ENCODE results near the gene WBP2. TPM values are rescaled to one million over a fixed set of nuclear protein-coding genes. Genes with fewer than 3 reads are reported as not detected.

WBP2 gene
- total and polyA plus RNA-seq, 2 of the 13 experiments (the other 11 are each of a cell fraction or from before 2014, with no cell fraction given) = 29.2 to 29.5 TPM

- 29% methylated on average over 13 of the region's 16 CpGs for WGBS (ENCODE audit: low lambda C conversion rate)
- intact Hi-C loops (cut with micrococcal nuclease; ENCODE audit: unreplicated experiment) = no loop called here
- no peak for TF ChIP-seq PAWR (CRISPR knock-in tag; IDR thresholded peaks at IDR 0.05; ENCODE audit: borderline replicate concordance)
- TF ChIP-seq RBM39 (IDR thresholded peaks at IDR 0.05; ENCODE audit: low read depth, low read length, poor library complexity, severe bottlenecking) = no peak
- TF ChIP-seq ZNF747 (CRISPR knock-in tag; IDR thresholded peaks at IDR 0.05; ENCODE audit: borderline replicate concordance) = no peak; the same call in 1 of the 2 replicates
- no peak for TF ChIP-seq ZNF816 (CRISPR knock-in tag; IDR thresholded peaks at IDR 0.05; ENCODE audit: borderline replicate concordance)
- peak; percentile 17; the same call in 1 of the 2 replicates for TF ChIP-seq ZBTB7A (CRISPR knock-in tag; IDR thresholded peaks at IDR 0.05)
- TF ChIP-seq ZBED4 (CRISPR knock-in tag; IDR thresholded peaks at IDR 0.05; ENCODE audit: borderline replicate concordance) = peak; percentile 52; the same call in 1 of the 2 replicates
- no peak for TF ChIP-seq RORA (CRISPR knock-in tag; IDR thresholded peaks at IDR 0.05)
- no peak for TF ChIP-seq ARID2 (CRISPR knock-in tag; IDR thresholded peaks at IDR 0.05; ENCODE audit: borderline replicate concordance)
- no peak for TF ChIP-seq RELA (CRISPR knock-in tag; IDR thresholded peaks at IDR 0.05)
- no peak; the same call in 1 of the 2 replicates for TF ChIP-seq REPIN1 (CRISPR knock-in tag; IDR thresholded peaks at IDR 0.05; ENCODE audit: borderline replicate concordance, low read depth)
- peak; percentile 45; the same call in 1 of the 2 replicates for TF ChIP-seq NR2C2 (CRISPR knock-in tag; IDR thresholded peaks at IDR 0.05; ENCODE audit: borderline replicate concordance)
- TF ChIP-seq ZNF331 (CRISPR knock-in tag; IDR thresholded peaks at IDR 0.05) = peak; percentile 9; the same call in 1 of the 2 replicates
- TF ChIP-seq ZEB1 (IDR thresholded peaks at IDR 0.05; ENCODE audit: insufficient replicate concordance, low read depth) = peak; percentile 20
Measured at GRCh38 chr17:75848523-75849278, 6.4 kb downstream of the WBP2 start.

More at GRCh38 chr17:75848523-75849278, 6.4 kb downstream of the WBP2 start:
- H3K27ac ChIP-seq (ENCODE audit: extremely low read length, insufficient read depth, low read length) = peak overlapping the region; percentile 69
- H2AFZ ChIP-seq (ENCODE audit: low read length) = no peak overlapping the region
- H3K36me3 ChIP-seq (replicated peaks in 1 of 2; ENCODE audit: control insufficient read depth in 1 of 2, insufficient read depth in 2 of 2, low read length in 2 of 2) = peaks cover 9 to 34% of the 10 kb centered on the region in 2 experiments
- no TSS peak for BruUV-seq (replicated peaks)
- ATAC-seq (peak; percentile 12), FAIRE-seq (peak; percentile 40), DNase-seq (ENCODE audit: low spot score) (peak; percentile 80)
- ChIA-PET CTCF (ENCODE audit: low intra/inter-chr PET ratio, low total read pairs) (interaction anchor here (1.2 to 1.9 kb wide), 3 partner anchors 19 to 28 kb away, joined by 3 to 6 read pairs (median 4); no protein-coding TSS in a partner anchor), POLR2A (interaction anchor here (0.6 to 7.7 kb wide), 18 partner anchors 8 to 181 kb away, joined by 3 to 229 read pairs (median 4); partner anchors contain the start of genes CDK3, GALK1, MRPL38 and TRIM47)
- in situ Hi-C loops (cut with HindIII; ENCODE audit: extremely low pct_ligation_motif_present, low pct_unique_long_range_greater_than_20kb) = no loop called here
- no peaks in the 10 kb centered on the region for H3K27me3 ChIP-seq (ENCODE audit: control insufficient read depth in 1 of 2, insufficient read depth in 2 of 2, low read length in 2 of 2)
- H3K9ac ChIP-seq (ENCODE audit: insufficient read depth, low read depth, low read length) = peak overlapping the region; percentile 36
- H4K20me1 ChIP-seq (ENCODE audit: insufficient read depth, low read length) = 0 out of 2 replicates have a peak, but pooled peaks cover 2% of the 10 kb centered on the region
- H3K79me2 ChIP-seq (ENCODE audit: insufficient read depth, low read length) = peaks cover 7% of the 10 kb centered on the region
- no peaks in the 10 kb centered on the region for H3K9me3 ChIP-seq (ENCODE audit: low read length)
- peak overlapping the region; percentile 41 for H3K4me2 ChIP-seq (ENCODE audit: low read depth, low read length)
- H3K4me3 ChIP-seq (replicated peaks in 1 of 3; ENCODE audit: insufficient read depth in 1 of 3, low read depth in 2 of 3, low read length in 3 of 3) = peak overlapping the region in 1 of 3 experiments; percentile 29; a peak in 1 of 6 replicates
- H3K4me1 ChIP-seq (ENCODE audit: insufficient read depth, low read length) = peaks cover 68% of the 10 kb centered on the region

Data from HepG2 (cell line).